HepG2 (cell line): ENCODE results near the gene RNF208. TPM values are rescaled to one million over a fixed set of nuclear protein-coding genes. Genes with fewer than 3 reads are reported as not detected.

Experiments used
- BATF2 ChIP-seq: sonication (generic); formaldehyde crosslinking; IDR thresholded peaks from 2 replicates; pipeline ENCODE4 v1.8.0; 2022; ENCODE audit warnings: mild to moderate bottlenecking, missing genetic modification reagents, moderate library complexity
- CTCF ChIP-seq: sonication (generic); formaldehyde crosslinking; IDR thresholded peaks from 2 replicates; pipeline ENCODE4 v1.5.0; 2020; ENCODE audit warnings: mild to moderate bottlenecking, missing genetic modification reagents, moderate library complexity
- ESRRA ChIP-seq: sonication (generic); formaldehyde crosslinking; IDR thresholded peaks from 2 replicates; pipeline ENCODE4 v1.5.1; 2020; ENCODE audit warnings: mild to moderate bottlenecking, low read depth, missing genetic modification reagents
- GPN1 ChIP-seq: sonication (generic); formaldehyde crosslinking; IDR thresholded peaks from 2 replicates; pipeline ENCODE4 v1.5.1; 2020; ENCODE audit warnings: missing genetic modification reagents, borderline replicate concordance
- HCFC1 ChIP-seq: fragments of 150-350 bp; IDR thresholded peaks from 2 replicates; pipeline ENCODE4 v1.6.1; 2014; ENCODE audit warnings: low read depth, low read length
- HOXD1 ChIP-seq: sonication (generic); formaldehyde crosslinking; IDR thresholded peaks from 2 replicates; pipeline ENCODE4 v1.5.0; 2020; ENCODE audit warnings: missing genetic modification reagents
- MAF1 ChIP-seq: sonication (generic); formaldehyde crosslinking; IDR thresholded peaks from 2 replicates; pipeline ENCODE4 v1.5.0; 2020; ENCODE audit warnings: missing genetic modification reagents, borderline replicate concordance
- MEF2D ChIP-seq: sonication (generic); formaldehyde crosslinking; IDR thresholded peaks from 2 replicates; pipeline ENCODE4 v1.5.1; 2020; ENCODE audit warnings: mild to moderate bottlenecking, missing genetic modification reagents
- SRF ChIP-seq: IDR thresholded peaks from 2 replicates; pipeline ENCODE4 v1.6.1; 2011; ENCODE audit warnings: mild to moderate bottlenecking, low read depth, low read length, moderate library complexity
- ZBTB4 ChIP-seq: sonication (generic); formaldehyde crosslinking; IDR thresholded peaks from 2 replicates; pipeline ENCODE4 v1.4.0; 2020; ENCODE audit warnings: missing genetic modification reagents, mild to moderate bottlenecking, borderline replicate concordance
- ZNF292 ChIP-seq: sonication (generic); formaldehyde crosslinking; IDR thresholded peaks from 2 replicates; pipeline ENCODE4 v1.8.1; 2022; ENCODE audit warnings: mild to moderate bottlenecking, low read depth, missing genetic modification reagents, borderline replicate concordance
- ZNF687 ChIP-seq: sonication (generic); formaldehyde crosslinking; IDR thresholded peaks from 2 replicates; pipeline ENCODE4 v1.5.1; 2020; ENCODE audit warnings: mild to moderate bottlenecking, missing genetic modification reagents, moderate library complexity
- ZNF773 ChIP-seq: sonication (generic); formaldehyde crosslinking; IDR thresholded peaks from 2 replicates; pipeline ENCODE4 v1.4.0; 2020; ENCODE audit warnings: missing genetic modification reagents, borderline replicate concordance
- ZNF839 ChIP-seq: sonication (generic); formaldehyde crosslinking; IDR thresholded peaks from 2 replicates; pipeline ENCODE4 v1.4.0; 2020; ENCODE audit warnings: missing genetic modification reagents, mild to moderate bottlenecking, borderline replicate concordance
- ZSCAN12 ChIP-seq: sonication (generic); formaldehyde crosslinking; IDR thresholded peaks from 2 replicates; pipeline ENCODE4 v1.9.0; 2021; ENCODE audit warnings: mild to moderate bottlenecking, missing genetic modification reagents
- polyA plus RNA-seq, 8 experiments: library from polyadenylated mRNA; depleted of rRNA in 3 of 8; stranded (reverse) in 7 of 8; unstranded in 1 of 8; fragments of >200 nt; fragmentation: Illumina TruSeq in 4 of 8; extraction: Trizol in 4 of 8; gene quantifications; 2 replicates each; pipeline versions ENCODE4 v1.2.1 to v1.2.3, GENCODE V29; 2011 to 2016; ENCODE audit warnings: low read depth in 4 of 8, missing spikeins in 1 of 8, mixed read lengths in 1 of 8; ENCODE audit not compliant: insufficient read depth in 1 of 8
- total RNA-seq, 5 experiments: library from RNA; depleted of rRNA; stranded (reverse); fragments of >200 nt; fragmentation: Illumina TruSeq; extraction: Trizol; gene quantifications; 2 replicates each; pipeline ENCODE4 v1.2.3, GENCODE V29; 2016; ENCODE audit warnings: low read depth in 1 of 5

The RNF208 gene
- total and polyA plus RNA-seq, 2 of the 13 experiments (the other 11 are each of a cell fraction or from before 2014, with no cell fraction given) = 1.6 to 2.1 TPM

- no peak for TF ChIP-seq GPN1 (CRISPR knock-in tag)
- TF ChIP-seq ZNF839 (CRISPR knock-in tag) = 0 out of 2 replicates have a peak, but pooled peaks have one; percentile 59
- TF ChIP-seq CTCF (CRISPR knock-in tag) = peak; percentile 60
- no peak for TF ChIP-seq BATF2 (CRISPR knock-in tag)
- no peak for TF ChIP-seq SRF
- TF ChIP-seq ZSCAN12 (CRISPR knock-in tag) = no peak
- no peak for TF ChIP-seq MEF2D
- peak; percentile 30 for TF ChIP-seq ZNF687 (CRISPR knock-in tag)
- TF ChIP-seq ESRRA (CRISPR knock-in tag) = no peak
- no peak for TF ChIP-seq MAF1 (CRISPR knock-in tag)
- no peak for TF ChIP-seq ZNF773 (CRISPR knock-in tag)
- TF ChIP-seq HOXD1 (CRISPR knock-in tag) = no peak
- TF ChIP-seq ZNF292 = no peak
- TF ChIP-seq ZBTB4 (CRISPR knock-in tag) = 0 out of 2 replicates have a peak, but pooled peaks have one; percentile 49
- TF ChIP-seq HCFC1 = no peak
These were observed 8.6 kb downstream of the RNF208 start (continued) for GRCh38 chr9:137213160-137214060.
